ENCODE results near the gene FRMD5.

The FRMD5 gene

GRCh38 chr15:43950531-43950930 is 244.5 kb downstream of the FRMD5 start:
- no peaks in the 10 kb centered on the region for H3K9me2 ChIP-seq (replicated peaks; ENCODE audit: insufficient read depth, low read length)
- no peaks in the 10 kb centered on the region for H3K79me2 ChIP-seq (ENCODE audit: insufficient read depth, low read length)
- no peaks in the 10 kb centered on the region for H3F3A ChIP-seq (ENCODE audit: insufficient read depth)
- no peak overlapping the region for H3K4me2 ChIP-seq (ENCODE audit: low read depth, low read length, poor library complexity, severe bottlenecking)
- no peaks in the 10 kb centered on the region for H3K36me3 ChIP-seq (ENCODE audit: low read length)
- H3K27ac ChIP-seq (ENCODE audit: low read depth, low read length), result no peak overlapping the region
- no peaks in the 10 kb centered on the region for H3K27me3 ChIP-seq (ENCODE audit: low read length)
- H3K4me3 ChIP-seq (ENCODE audit: insufficient read depth, low read length, poor library complexity, severe bottlenecking), result no peak overlapping the region
- H4K20me1 ChIP-seq (ENCODE audit: low read depth, low read length), result no peaks in the 10 kb centered on the region
- TF ChIP-seq CTCF (IDR thresholded peaks at IDR 0.05; ENCODE audit: insufficient read depth, low read length, poor library complexity, severe bottlenecking) (no peak), EZH2phosphoT487 (conservative IDR thresholded peaks at IDR 0.05; ENCODE audit: low read length) (no peak)
- no peaks in the 10 kb centered on the region for H3K9me3 ChIP-seq (ENCODE audit: insufficient read depth, low read length)
- H3K9ac ChIP-seq (ENCODE audit: low read length), result no peak overlapping the region
- no peak overlapping the region for H2AFZ ChIP-seq (ENCODE audit: low read depth, low read length, severe bottlenecking)

- Histone ChIP-seq H3K9me3 (ENCODE audit: insufficient read depth, low read length) (no peaks in the 10 kb centered on the region), H2AFZ (ENCODE audit: low read depth, low read length, severe bottlenecking) (no peak overlapping the region), H3F3A (ENCODE audit: insufficient read depth) (no peaks in the 10 kb centered on the region), H3K4me2 (ENCODE audit: low read depth, low read length, poor library complexity, severe bottlenecking) (no peak overlapping the region), H3K36me3 (ENCODE audit: low read length) (no peaks in the 10 kb centered on the region), H3K27me3 (ENCODE audit: low read length) (no peaks in the 10 kb centered on the region), H3K9me2 (replicated peaks; ENCODE audit: insufficient read depth, low read length) (no peaks in the 10 kb centered on the region), H3K4me3 (ENCODE audit: insufficient read depth, low read length, poor library complexity, severe bottlenecking) (no peak overlapping the region), H4K20me1 (ENCODE audit: low read depth, low read length) (no peaks in the 10 kb centered on the region), H3K9ac (ENCODE audit: low read length) (no peak overlapping the region), H3K27ac (ENCODE audit: low read depth, low read length) (no peak overlapping the region), H3K79me2 (ENCODE audit: insufficient read depth, low read length) (no peaks in the 10 kb centered on the region)
- TF ChIP-seq EZH2phosphoT487 (conservative IDR thresholded peaks at IDR 0.05; ENCODE audit: low read length) (no peak), CTCF (IDR thresholded peaks at IDR 0.05; ENCODE audit: insufficient read depth, low read length, poor library complexity, severe bottlenecking) (no peak)
These were observed 246.3 kb downstream of the FRMD5 start for GRCh38 chr15:43948691-43949325.

GRCh38 chr15:43943511-43943910 is 251.6 kb downstream of the FRMD5 start:
- TF ChIP-seq CTCF (IDR thresholded peaks at IDR 0.05; ENCODE audit: insufficient read depth, low read length, poor library complexity, severe bottlenecking) (no peak), EZH2phosphoT487 (conservative IDR thresholded peaks at IDR 0.05; ENCODE audit: low read length) (no peak)
- Histone ChIP-seq H3F3A (ENCODE audit: insufficient read depth) (no peaks in the 10 kb centered on the region), H3K9me2 (replicated peaks; ENCODE audit: insufficient read depth, low read length) (no peaks in the 10 kb centered on the region), H3K9me3 (ENCODE audit: insufficient read depth, low read length) (no peaks in the 10 kb centered on the region), H3K27me3 (ENCODE audit: low read length) (no peaks in the 10 kb centered on the region), H3K36me3 (ENCODE audit: low read length) (no peaks in the 10 kb centered on the region), H3K79me2 (ENCODE audit: insufficient read depth, low read length) (no peaks in the 10 kb centered on the region), H3K4me3 (ENCODE audit: insufficient read depth, low read length, poor library complexity, severe bottlenecking) (no peak overlapping the region), H3K9ac (ENCODE audit: low read length) (no peak overlapping the region), H4K20me1 (ENCODE audit: low read depth, low read length) (no peaks in the 10 kb centered on the region), H3K27ac (ENCODE audit: low read depth, low read length) (no peak overlapping the region), H2AFZ (ENCODE audit: low read depth, low read length, severe bottlenecking) (no peak overlapping the region), H3K4me2 (ENCODE audit: low read depth, low read length, poor library complexity, severe bottlenecking) (no peak overlapping the region)
